Measurements from ENCODE around the gene OR10H5. TPM values are rescaled to one million over a fixed set of nuclear protein-coding genes. Genes with fewer than 3 reads are reported as not detected.
"Not testable (repeated sequence)": the region's sequence is repeated elsewhere in the genome, so short reads cannot be mapped to it uniquely, and the experiment has no call there.

Gene OR10H5
- total RNA-seq, 4 donors from 2014 or later = not detected

DNA sequence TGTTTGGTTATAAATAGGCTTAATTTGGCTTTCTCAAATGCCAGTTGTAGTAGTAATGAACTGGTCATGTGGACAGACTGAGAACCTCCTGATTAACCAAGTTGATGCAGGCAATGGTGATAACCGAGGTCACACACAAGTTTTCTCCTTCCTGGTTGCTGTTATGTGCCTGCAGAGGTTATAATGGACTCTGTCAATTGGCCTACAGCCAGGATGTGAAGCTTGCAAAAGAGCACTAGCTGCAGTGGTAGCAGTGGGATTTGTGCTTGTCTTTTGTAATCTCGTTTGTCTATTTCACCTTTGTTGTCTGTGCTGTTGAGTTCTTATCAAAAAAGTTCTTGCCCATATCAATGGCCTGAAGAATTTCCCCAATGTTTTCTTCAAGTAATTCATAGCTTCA lies 29.1 kb upstream of the OR10H5 start:
- Histone ChIP-seq H3K4me3 (no peak overlapping the region), H3K9me3 (peaks cover 0 to 8% (median 0%) of the 10 kb centered on the region in 3 donors), H3K4me1 (no peaks in the 10 kb centered on the region), H3K27me3 (peaks cover 46% of the 10 kb centered on the region), H3K36me3 (no peaks in the 10 kb centered on the region), H3K27ac (no peak overlapping the region)
- WGBS, 2 donors (ENCODE audit: low coverage in 1 of 2) = 56 to 75% methylated on average over 1 to 2 of the region's 2 CpGs
- TF ChIP-seq, protein P1, sequence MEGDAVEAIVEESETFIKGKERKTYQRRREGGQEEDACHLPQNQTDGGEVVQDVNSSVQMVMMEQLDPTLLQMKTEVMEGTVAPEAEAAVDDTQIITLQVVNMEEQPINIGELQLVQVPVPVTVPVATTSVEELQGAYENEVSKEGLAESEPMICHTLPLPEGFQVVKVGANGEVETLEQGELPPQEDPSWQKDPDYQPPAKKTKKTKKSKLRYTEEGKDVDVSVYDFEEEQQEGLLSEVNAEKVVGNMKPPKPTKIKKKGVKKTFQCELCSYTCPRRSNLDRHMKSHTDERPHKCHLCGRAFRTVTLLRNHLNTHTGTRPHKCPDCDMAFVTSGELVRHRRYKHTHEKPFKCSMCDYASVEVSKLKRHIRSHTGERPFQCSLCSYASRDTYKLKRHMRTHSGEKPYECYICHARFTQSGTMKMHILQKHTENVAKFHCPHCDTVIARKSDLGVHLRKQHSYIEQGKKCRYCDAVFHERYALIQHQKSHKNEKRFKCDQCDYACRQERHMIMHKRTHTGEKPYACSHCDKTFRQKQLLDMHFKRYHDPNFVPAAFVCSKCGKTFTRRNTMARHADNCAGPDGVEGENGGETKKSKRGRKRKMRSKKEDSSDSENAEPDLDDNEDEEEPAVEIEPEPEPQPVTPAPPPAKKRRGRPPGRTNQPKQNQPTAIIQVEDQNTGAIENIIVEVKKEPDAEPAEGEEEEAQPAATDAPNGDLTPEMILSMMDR (IDR thresholded peaks at IDR 0.05) = no peak
- no peak for TF ChIP-seq POLR2AphosphoS5 (IDR thresholded peaks at IDR 0.05)
- TF ChIP-seq EP300 (IDR thresholded peaks at IDR 0.05) = no peak
- no peak for TF ChIP-seq POLR2A (IDR thresholded peaks at IDR 0.05)
- ATAC-seq = no peak

GRCh38 chr19:15759962-15760565 lies 27.4 kb upstream of the OR10H5 start:
- Histone ChIP-seq H3K9me3 (peaks cover 0 to 8% (median 0%) of the 10 kb centered on the region in 3 donors), H3K36me3 (no peaks in the 10 kb centered on the region), H3K27me3 (peaks cover 47% of the 10 kb centered on the region), H3K4me1 (no peaks in the 10 kb centered on the region), H3K27ac (no peak overlapping the region), H3K4me3 (no peak overlapping the region)
- WGBS, 2 donors (ENCODE audit: low coverage in 1 of 2) = 10% methylated on average over 3 of the region's 28 CpGs; no CpG with 5 or more reads in 1 of the 2 donors
- ATAC-seq = no peak
- TF ChIP-seq, protein P1 (IDR thresholded peaks at IDR 0.05) = peak in 1 of 4 experiments; percentile 15
- TF ChIP-seq POLR2AphosphoS5 (IDR thresholded peaks at IDR 0.05) (no peak), POLR2A (IDR thresholded peaks at IDR 0.05) (no peak)

DNA sequence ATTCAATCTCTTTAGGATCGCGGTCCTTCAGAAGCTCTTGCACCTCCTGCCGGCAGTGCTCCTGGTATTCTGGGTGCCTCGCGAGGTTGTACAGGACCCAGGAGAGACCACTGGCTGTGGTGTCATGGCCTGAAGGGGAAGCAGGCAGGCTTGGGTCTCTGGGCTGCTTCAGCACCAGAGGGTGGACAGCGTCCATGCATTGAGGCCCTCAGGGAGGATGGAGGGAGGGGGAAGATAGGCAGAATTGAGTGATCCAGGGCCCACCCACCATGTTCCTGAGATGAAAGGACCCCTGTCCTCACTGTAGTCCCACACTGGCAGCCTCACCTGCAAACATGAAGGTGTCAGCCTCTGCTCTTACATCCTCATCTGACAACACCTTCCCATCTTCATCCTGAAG lies 17.9 kb upstream of the OR10H5 start:
- Histone ChIP-seq H3K27me3 (peaks cover 3% of the 10 kb centered on the region), H3K9me3 (peaks cover 0 to 8% (median 0%) of the 10 kb centered on the region in 3 donors), H3K27ac (no peak overlapping the region), H3K4me1 (no peaks in the 10 kb centered on the region), H3K36me3 (peaks cover 0 to 25% of the 10 kb centered on the region in 2 donors), H3K4me3 (no peak overlapping the region)
- WGBS, 2 donors (ENCODE audit: low coverage in 1 of 2) = 80% methylated on average over 2 of the region's 6 CpGs; no CpG with 5 or more reads in 1 of the 2 donors
- ATAC-seq = no peak
- no peak for TF ChIP-seq EP300 (IDR thresholded peaks at IDR 0.05)
- no peak for TF ChIP-seq POLR2AphosphoS5 (IDR thresholded peaks at IDR 0.05)
- TF ChIP-seq, protein P1 (IDR thresholded peaks at IDR 0.05) = no peak
- TF ChIP-seq POLR2A (IDR thresholded peaks at IDR 0.05) = no peak

- H3K36me3 ChIP-seq = peaks cover 0 to 18% of the 10 kb centered on the region in 2 donors
- not testable (repeated sequence) for H3K27ac ChIP-seq, H3K27me3 ChIP-seq, H3K4me3 ChIP-seq, H3K4me1 ChIP-seq, ATAC-seq, H3K9me3 ChIP-seq
- WGBS, 2 donors (ENCODE audit: low coverage in 1 of 2) = 14 to 20% methylated on average over 1 of the region's 3 CpGs
Observed at GRCh38 chr19:15774159-15774558, 13.3 kb upstream of the OR10H5 start.

- Histone ChIP-seq H3K27ac (no peak overlapping the region), H3K36me3 (peaks cover 0 to 8% of the 10 kb centered on the region in 2 donors), H3K4me1 (peaks cover 2 to 18% (median 8%) of the 10 kb centered on the region in 3 donors), H3K27me3 (no peaks in the 10 kb centered on the region), H3K4me3 (no peak overlapping the region), H3K9me3 (no peaks in the 10 kb centered on the region)
- no peak for ATAC-seq
- 45 to 69% methylated on average over 1 to 2 of the region's 2 CpGs for WGBS, 2 donors (ENCODE audit: low coverage in 1 of 2)
- TF ChIP-seq, protein P1 (IDR thresholded peaks at IDR 0.05) = no peak
- TF ChIP-seq POLR2A (IDR thresholded peaks at IDR 0.05) (no peak), EP300 (IDR thresholded peaks at IDR 0.05) (no peak), POLR2AphosphoS5 (IDR thresholded peaks at IDR 0.05) (no peak)
Observed at GRCh38 chr19:15775249-15775648, 12.2 kb upstream of the OR10H5 start.
